HUDEP-2 (cell line): ENCODE results near the gene YAP1.

Experiments
- DNase-seq, 76 experiments: peaks; one replicate each; lab custom pipeline; 2025; ENCODE audit not compliant: unreplicated experiment in 76 of 76; lab: John Stamatoyannopoulos, UW

YAP1 gene

DNA sequence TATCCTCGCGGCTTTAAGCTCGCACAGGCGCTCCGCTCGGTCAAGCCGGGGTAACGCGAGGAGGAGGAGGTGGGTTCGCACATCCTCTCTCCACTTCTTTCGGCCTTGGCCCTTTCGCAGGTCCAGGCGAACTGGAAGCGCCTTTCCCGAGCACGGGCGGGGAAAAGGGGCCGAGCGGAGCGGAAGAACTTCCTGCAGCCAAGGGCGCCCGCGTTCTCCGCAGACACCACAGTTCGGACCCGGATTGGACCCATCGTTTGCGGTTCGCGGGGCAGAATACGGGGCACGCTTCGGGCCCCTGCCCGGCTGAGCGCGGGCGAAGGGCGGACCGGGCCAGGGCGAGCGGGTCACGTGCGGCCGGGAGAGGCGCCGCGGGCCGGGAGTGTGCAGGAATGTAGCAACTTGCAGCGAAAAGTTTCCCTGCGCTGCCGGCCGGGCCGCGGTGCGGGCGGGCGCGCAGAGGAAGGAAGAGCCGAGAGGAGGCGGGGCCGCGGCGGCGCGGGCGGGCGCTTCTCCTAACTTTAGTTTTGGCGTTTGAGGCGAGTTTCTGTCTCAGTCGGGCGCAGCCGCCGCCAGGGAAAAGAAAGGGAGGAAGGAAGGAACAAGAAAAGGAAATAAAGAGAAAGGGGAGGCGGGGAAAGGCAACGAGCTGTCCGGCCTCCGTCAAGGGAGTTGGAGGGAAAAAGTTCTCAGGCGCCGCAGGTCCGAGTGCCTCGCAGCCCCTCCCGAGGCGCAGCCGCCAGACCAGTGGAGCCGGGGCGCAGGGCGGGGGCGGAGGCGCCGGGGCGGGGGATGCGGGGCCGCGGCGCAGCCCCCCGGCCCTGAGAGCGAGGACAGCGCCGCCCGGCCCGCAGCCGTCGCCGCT, at the start of gene YAP1:
Gene YAP1 (plus strand): TSS at position 552 of the 865 bp plus-strand sequence. CDS start 402 bp downstream, outside the sequence.
- DNase-seq, result peak in 60 of 76 experiments; percentile 1 to 63 (median 36)

GRCh38 chr11:102061276-102061675, 49.0 kb upstream of the YAP1 start:
- no peak for DNase-seq

DNA sequence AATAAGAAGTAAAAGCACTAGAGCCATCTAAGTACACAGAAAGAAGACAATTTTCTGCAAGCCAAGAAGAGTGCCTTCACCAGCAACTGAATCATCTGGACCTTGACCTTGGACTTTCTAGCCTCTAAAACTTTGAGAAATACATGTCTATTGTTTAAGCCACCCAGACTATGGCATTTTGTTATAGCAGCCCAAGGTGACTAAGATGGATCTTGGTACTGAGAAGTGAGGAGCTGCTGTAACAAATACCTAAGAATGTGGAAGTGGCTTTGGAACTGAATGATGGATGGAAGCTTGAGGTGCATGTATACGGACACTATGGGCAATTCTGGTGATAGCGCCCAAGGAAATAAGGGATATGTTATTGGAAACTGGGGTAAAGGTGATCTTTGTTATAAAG, 48.1 kb upstream of the YAP1 start:
- DNase-seq, result no peak

DNA sequence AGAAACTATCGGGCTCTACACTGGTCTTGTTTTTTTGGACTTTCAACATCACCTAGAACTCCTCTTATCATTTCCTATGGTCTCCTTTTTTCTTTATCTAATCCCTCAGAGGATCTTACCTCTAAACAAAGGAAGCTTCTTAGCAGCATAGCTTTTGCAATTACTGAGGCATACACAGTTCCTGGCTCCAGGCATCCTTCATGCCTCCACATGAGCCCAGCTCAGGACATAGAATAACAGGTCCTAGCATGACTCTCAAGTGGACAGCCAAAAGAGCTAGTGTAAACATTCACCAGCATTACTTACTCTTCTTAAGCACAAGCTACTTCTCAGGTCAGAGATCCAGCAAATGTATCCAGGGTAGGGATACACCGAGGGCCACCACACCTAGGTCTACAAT, 45.9 kb upstream of the YAP1 start:
- no peak for DNase-seq

DNA sequence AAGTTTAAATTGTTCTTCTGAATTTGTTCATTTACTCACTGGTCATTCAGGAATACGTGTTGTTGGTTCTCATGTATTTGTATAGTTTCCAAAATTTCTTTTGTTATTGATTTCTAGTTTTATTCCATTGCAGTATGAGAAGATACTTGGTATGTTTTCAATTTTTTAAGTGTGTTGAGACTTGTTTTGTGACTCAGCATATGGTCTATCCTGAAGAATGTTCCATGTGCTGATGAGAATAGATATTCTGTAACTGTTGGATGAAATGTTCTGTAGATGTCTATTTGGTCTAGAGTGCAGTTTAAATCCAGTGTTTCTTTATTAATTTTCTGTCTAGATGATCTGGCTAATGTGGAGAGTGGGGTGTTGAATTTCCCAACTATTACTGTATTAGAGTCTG, 39.5 kb upstream of the YAP1 start:
- DNase-seq, result no peak

GRCh38 chr11:102071497-102072472, 38.5 kb upstream of the YAP1 start:
- DNase-seq, result no peak

- no peak for DNase-seq
These were observed 37.0 kb upstream of the YAP1 start for GRCh38 chr11:102073253-102073652.

DNA sequence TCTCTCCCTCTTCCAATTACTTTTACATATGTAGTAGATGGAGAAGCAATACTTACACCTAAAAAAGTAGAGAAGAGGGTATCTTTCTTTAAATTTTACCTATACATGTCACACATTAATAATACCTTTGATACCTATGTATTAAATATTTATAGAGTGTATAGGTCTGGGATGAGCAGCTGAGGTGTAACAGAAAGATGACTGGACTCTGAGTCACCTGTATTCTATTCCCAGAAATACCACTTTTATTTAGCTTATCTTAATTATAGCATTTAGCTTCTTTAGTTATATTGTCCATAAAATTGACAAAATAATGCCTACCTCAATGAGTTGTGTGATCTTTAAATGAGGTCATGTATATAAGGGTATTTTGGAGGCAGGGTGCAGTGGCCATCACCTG, 30.6 kb upstream of the YAP1 start:
- no peak for DNase-seq

- DNase-seq, result no peak
These were observed 28.9 kb upstream of the YAP1 start for GRCh38 chr11:102081313-102081712.

GRCh38 chr11:102085864-102086551, 24.2 kb upstream of the YAP1 start:
- DNase-seq, result no peak

DNA sequence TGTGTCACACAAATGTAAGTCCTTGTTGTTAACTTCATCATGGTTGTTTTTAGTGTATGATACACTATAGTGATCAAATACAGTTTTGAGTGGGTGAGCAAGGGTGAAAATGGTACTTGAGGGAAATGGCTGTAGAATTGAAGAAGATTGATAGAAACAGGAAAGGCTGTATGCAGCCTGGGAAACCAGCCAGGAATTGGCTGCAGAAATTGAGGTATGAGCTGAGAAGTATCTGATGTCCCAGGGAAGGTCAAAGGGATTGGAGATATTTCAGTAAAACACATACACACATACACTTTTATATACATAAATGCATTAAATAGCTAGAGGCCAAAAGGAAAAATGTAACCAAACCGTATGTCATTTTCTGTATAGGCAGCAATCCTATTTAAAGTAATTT, 13.1 kb upstream of the YAP1 start:
- DNase-seq, result no peak

- no peak for DNase-seq
These were observed 10.5 kb upstream of the YAP1 start for GRCh38 chr11:102099755-102100154.

- no peak for DNase-seq
These were observed 1.4 kb upstream of the YAP1 start for GRCh38 chr11:102108734-102109440.

DNA sequence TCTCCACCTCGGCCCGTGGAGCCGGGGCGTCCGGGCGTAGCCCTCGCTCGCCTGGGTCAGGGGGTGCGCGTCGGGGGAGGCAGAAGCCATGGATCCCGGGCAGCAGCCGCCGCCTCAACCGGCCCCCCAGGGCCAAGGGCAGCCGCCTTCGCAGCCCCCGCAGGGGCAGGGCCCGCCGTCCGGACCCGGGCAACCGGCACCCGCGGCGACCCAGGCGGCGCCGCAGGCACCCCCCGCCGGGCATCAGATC, 439 bp downstream of the YAP1 start:
- peak in 1 of 76 experiments; percentile 32 for DNase-seq

GRCh38 chr11:102111011-102111786, 952 bp downstream of the YAP1 start:
- DNase-seq, result no peak

DNA sequence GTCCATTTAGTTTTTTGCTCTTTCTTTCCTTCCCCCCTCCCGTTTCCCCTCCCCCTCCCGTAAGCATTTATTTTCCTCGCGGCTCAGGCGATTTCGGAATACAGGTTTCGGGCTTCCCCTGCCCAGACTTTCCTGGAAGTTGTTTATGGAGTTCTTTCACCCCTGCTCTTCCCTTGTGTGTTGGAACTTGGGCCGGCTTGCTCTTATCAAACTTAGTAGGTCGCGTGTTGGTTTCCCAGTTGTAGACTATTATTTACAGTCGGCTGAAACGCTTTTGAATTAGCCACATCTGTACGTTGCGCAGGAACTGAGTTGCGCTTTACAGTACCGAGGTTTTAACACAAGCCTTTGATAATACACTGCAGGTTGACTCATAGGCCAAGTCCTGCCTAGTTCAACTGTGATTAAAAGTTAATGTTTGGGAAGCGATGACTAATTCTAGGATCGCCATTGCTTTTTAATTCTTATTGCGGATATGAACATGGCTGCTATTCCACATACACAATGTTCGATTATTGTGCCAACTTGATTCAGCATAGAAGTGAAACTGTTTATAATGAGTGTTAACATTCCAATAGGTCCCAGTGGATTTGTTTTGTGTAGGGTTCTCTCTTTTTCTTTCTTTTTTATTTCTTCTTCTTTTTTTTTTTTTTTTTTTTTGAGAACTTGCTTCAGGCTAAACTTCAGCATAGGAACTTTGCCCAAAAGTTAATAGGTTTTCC, 1.7 kb downstream of the YAP1 start:
- no peak for DNase-seq

GRCh38 chr11:102112509-102112821, 2.2 kb downstream of the YAP1 start:
- DNase-seq, result no peak

GRCh38 chr11:102114032-102114431, 3.8 kb downstream of the YAP1 start:
- DNase-seq, result no peak

DNA sequence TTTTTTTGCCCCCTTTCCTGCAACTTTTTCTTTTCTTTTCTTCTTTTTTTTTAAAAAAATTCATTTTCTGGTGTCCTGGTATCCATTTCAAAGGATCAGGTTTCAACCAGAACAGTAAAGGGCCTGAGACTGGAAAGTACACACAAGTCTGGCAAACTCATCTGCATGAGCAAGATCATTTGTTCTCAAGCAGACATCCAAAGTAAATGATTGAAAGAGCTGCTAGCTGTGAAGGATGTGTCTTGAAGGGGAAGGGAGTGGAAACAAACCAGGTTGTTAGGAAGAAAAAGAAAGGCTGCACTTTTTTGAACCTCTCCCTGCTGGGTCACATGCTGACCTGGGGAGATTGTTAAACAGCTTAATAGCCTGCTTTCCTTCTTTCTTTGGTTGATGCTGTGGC, 5.3 kb downstream of the YAP1 start:
- no peak for DNase-seq
